ENCODE results near the gene SHBG.
"Not testable (repeated sequence)": the region's sequence is repeated elsewhere in the genome, so short reads cannot be mapped to it uniquely, and the experiment has no call there.

SHBG gene

DNA sequence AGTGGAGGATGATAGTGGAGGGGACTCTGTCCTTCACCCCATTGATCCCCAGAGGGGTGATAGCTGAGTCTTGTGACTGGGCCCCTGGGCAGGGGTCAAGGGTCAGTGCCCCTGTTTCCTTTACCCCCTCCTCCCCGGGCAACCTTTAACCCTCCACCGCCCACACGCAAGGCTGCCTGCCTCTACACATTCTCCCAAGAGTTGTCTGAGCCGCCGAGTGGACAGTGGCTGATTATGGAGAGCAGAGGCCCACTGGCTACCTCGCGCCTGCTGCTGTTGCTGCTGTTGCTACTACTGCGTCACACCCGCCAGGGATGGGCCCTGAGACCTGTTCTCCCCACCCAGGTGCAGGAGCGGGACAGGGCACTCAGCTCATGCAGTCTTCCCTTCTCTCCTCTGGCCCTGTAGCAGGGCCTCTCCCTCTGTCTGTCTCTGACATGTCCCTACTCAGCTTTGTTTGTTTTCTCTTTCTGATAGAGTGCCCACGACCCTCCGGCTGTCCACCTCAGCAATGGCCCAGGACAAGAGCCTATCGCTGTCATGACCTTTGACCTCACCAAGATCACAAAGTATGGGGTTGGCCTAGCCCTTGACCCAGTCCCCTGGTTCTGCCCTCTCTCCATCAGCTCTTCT lies at the start of gene SHBG:
Gene SHBG, plus strand, starts transcription at position 197 of the 633 bp plus-strand sequence. Its CDS starts 38 bp downstream, at position 235.
- DNase-seq (ENCODE audit: low read depth in 2 of 2), result no peak

DNA sequence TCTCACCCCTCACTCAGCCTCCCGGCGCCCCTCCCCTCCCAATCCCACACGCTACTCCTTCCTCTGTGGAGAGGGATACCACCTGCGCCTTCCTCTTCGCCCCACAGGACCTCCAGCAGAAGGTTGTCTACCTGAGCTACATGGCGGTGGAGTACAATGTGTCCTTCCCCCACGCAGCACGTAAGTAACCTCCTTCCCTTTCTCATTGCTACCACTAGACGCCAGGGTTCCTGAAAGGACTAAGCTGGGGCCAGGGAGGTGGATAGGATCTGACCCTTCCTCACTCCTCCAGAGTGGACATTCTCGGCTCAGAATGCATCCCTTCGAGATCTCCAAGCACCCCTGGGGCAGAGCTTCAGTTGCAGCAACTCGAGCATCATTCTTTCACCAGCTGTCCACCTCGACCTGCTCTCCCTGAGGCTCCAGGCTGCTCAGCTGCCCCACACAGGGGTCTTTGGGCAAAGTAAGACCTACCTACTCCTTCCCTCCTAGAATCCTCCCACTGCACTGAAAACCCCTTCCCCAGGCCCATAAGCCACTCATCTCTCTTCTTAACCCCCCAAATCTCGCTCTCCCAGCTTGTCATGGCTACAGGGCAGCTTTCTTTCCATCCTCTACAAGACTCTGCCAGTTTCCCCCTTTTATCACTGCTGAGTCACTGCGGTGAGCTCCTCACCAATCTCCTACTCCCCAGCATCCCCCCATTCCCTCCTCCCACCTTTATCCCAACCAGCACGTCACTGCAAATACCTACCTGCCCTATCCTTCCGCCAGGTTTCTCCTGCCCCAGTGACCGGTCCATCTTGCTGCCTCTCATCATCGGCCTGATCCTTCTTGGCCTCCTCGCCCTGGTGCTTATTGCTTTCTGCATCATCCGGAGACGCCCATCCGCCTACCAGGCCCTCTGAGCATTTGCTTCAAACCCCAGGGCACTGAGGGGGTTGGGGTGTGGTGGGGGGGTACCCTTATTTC lies 49.0 kb upstream of the SHBG start:
- DNase-seq (ENCODE audit: low read depth in 2 of 2), result no peak

DNA sequence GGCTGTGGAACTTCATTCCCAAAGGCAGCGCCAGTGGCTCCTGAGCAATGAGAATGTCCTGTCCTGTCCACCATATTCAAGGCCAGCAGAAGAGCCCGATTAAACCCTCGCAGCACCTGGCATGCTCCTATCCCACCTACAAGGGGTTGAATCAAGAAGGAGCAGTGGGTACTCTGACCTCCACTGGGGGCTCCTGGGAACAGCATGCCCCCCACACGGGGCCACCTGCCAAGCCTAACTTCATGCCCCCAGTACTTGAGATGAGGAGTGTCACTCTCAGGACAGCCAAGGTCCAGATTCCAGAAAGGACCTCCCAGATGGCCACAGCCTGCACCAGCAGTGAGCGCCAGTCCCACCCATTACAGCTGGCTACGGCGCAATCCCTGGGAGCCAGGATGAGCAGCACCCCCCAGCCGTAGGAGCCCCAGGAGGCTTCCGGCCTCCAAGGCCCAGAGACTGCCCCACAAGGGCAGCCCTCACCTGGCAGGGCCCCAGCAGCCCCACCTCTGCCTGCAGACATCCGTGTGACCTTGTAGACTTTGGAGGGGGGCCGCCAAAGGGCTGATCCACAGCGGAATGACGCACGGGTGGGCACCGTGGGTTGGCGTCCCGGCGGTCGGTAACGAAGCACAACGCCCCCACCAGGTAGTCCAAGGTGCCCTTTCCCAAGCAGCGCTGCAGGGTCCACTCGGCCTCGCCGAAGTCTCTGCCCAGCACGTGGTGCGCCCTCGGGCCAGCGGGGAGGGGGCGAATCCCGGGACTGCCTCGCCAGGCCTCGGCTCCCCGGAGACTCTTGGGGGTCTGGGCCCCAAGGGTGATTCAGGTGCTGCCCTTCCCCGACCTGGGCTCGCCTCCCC lies 47.3 kb upstream of the SHBG start:
- no peak for DNase-seq (ENCODE audit: low read depth in 2 of 2)

DNA sequence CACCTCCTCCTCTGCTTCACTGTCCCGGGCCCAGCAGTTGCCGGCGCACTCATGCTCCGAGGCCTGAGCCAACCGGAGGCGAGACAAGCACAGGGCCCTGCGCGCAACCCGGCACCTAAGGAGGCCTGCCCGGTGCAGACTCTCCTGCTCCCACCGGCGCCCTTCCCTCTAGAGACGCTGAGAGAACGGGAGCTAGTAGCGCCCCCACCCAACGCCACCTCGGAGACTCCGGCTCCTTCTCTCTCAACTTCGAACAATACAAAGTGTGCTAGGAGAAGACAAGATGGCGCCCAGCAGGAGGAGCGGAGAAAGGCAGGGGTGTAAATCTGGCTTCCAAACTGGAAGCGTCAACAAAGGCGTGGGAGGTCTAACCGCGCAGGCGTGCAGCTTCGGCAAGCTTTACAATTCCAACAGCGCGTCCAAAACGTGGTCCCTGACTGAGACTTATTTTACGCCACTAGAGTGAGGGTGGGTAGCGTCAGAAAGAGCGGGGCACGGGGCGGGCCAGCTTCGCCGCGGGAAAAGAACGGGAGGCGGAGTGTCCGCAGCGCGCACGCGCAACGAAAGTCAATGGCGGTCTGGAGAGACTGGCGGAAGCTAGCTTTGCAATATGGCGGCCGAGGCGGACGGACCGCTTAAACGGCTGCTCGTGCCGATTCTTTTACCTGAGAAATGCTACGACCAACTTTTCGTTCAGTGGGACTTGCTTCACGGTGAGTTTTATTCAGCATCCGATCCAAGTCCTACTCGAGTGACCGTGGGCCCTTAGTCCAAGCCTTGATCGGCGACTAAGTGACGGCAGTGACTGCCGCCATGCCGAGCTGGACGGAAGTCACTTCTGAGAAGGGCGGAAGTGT lies 46.5 kb upstream of the SHBG start, which contains the start of gene MPDU1:
Gene MPDU1, plus strand, starts transcription at position 600 of the 857 bp plus-strand sequence. Its CDS starts 11 bp downstream, at position 611.
- DNase-seq (ENCODE audit: low read depth in 2 of 2), result peak; percentile 90 to 93

DNA sequence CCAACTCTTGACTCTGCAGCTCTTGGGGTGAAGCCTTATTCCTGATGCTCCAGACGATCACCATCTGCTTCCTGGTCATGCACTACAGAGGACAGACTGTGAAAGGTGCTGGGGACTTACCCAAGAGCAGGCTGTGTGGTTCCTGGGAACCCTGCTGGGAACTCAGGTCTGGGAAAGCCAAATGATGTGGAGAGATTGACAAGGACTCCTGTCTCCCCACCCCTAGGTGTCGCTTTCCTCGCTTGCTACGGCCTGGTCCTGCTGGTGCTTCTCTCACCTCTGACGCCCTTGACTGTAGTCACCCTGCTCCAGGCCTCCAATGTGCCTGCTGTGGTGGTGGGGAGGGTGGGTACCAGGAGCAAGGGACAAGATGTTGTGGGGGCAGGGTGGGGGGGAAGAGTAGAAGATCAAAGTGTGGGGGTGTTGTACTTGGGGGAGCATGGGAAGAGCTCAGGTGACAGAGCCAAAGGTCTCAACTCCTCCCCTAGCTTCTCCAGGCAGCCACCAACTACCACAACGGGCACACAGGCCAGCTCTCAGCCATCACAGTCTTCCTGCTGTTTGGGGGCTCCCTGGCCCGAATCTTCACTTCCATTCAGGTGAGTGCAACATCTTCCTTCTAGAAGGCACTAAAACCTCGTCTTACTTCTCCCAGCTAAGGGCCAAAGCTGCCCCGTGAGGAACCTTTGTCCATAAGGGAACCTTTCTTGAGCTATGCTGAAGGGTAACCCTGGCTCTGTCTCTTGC lies 43.1 kb upstream of the SHBG start:
- DNase-seq (ENCODE audit: low read depth in 2 of 2), result no peak

- DNase-seq (ENCODE audit: low read depth in 2 of 2), result no peak
Measured at GRCh38 chr17:7587420-7588151, 42.3 kb upstream of the SHBG start.

DNA sequence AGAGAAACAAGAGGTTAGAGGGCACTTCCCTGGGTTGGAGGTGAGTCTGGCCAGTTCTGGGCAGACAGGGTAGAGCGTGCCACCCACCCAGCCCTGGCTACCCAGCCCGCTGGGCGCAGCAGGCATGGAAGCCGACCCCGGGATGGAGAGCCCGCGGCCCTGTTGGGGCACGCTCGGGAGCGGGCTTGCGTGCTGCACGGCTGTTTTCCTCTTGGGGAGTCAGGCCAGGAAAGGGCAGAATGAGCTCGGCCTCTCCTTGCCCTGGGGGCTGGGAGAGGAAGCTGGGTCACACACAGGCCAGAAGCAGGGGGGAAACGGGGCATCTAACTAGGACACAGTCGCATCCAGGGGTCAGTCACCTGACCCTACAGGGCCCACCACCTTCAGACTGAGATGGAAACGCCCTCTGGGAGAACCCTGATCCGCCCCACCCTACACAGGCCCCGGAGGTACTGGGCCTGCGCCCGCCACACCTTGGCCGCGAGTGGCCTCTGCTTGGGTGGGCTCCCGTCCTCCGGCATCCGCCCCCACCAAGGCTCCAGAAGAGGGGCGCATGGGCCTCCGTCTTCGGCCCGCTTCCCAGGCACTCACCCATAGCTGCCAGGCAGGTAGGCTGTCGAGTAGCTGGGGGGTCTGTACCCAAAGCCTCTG lies 41.3 kb upstream of the SHBG start:
- no peak for DNase-seq (ENCODE audit: low read depth in 2 of 2)

GRCh38 chr17:7589204-7589868 lies 40.6 kb upstream of the SHBG start:
- peak; percentile 49 to 60 for DNase-seq (ENCODE audit: low read depth in 2 of 2)

DNA sequence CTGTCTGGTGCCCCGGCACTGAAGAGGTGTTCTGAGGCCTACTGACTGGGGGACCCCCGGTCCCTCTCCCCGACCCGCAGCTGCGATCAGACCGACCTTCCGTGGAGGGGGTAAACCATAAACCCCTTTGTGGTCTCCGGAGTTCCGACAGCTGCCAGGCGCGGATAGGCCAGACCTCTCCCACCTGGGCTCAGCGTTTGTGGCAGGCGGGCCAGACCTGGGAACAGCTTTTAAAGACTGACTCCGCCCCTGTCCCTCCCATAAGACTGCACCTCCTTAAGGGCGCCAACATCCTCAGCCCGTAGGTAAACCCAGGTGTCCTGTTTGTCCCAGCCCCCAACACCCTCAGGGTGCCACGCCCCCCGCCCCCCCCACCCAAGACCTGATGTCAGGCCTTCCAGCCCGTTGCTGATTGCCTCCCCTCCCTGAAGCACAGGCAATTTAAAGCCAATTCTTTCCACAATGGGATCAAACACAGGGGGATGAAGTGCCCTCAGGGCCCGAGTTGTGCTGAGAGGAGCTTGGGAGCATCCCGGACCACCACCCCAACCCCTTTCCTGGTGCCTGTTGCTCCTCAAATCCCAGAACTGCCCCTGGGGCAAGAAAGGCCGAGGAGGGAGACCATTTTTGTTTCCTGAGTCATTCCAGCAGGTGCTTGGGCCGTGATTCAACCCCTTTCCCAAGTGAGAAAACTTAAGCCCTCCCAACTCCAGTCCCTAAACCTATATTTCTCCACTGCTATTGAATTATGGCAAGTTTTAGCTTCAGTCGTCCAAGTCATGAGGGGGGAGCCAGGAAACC lies 39.8 kb upstream of the SHBG start, which contains the start of gene SOX15:
Gene SOX15, minus strand, starts transcription at position 204 of the 801 bp plus-strand sequence. CDS start 418 bp downstream, outside the sequence.
- no peak for DNase-seq (ENCODE audit: low read depth in 2 of 2)

- no peak for DNase-seq (ENCODE audit: low read depth in 2 of 2)
Measured at GRCh38 chr17:7590743-7591142, 39.2 kb upstream of the SHBG start.

DNA sequence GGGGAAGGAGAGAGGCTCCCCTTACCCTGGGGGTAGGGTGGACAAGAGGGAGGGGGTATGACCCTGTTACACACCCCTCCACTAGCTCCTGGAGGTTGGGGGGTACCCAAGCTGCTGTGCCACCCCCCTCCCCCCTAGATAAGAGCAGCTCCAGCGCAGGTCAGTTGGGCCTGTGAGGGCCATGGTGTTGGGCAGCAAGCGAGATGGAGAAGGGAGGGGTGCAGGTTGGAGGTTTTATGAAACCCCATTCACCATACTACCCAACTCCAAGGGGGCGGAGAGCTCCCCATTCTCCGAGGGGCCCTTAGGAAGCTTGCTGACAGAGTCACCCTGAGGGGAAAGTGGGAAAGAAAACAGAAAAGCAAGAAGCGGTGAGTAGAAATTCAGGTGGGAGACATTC lies 38.3 kb upstream of the SHBG start:
- DNase-seq (ENCODE audit: low read depth in 2 of 2), result no peak

GRCh38 chr17:7592422-7593021 lies 37.4 kb upstream of the SHBG start:
- no peak for DNase-seq (ENCODE audit: low read depth in 2 of 2)

- no peak for DNase-seq (ENCODE audit: low read depth in 2 of 2)
Measured at GRCh38 chr17:7593296-7593695, 36.6 kb upstream of the SHBG start.

DNA sequence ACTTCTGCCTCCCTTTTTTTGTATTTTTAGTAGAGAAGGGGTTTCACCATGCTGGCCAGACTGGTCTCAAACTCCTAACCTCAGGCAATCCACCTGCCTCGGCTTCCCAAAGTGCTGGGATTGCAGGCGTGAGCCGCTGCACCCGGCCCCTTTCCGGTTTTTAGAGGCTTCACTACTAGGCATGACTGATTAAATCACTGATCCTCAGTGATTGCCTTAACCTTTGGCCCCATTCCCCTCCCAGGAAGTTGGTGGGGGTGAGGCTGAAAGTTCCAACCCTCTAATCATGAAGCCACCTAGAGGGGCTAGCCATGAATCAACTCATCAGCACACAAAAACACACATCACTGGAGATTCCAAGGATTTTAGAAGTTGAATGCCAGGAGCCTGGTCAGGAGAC lies 32.4 kb upstream of the SHBG start:
- not testable (repeated sequence) for DNase-seq (ENCODE audit: low read depth in 2 of 2)

DNA sequence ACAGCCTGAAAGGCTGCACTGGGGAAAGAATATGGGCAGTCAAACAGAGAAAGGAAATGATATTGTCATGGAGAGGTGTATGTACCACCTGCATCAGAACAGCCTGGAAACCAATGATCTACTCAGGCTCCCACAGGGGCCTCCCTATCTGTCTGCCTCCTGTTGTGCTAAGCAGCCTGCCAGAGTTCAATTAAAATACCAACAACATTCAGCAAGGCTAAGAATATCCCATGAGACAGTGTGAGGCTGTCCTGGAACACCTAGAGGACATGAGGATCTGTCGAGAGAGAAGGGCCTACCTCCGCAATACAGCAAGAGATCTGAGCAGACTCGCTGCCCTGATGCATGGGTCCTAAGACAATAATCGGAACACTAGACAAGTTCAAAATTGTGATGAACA lies 23.7 kb upstream of the SHBG start:
- no peak for DNase-seq (ENCODE audit: low read depth in 2 of 2)

DNA sequence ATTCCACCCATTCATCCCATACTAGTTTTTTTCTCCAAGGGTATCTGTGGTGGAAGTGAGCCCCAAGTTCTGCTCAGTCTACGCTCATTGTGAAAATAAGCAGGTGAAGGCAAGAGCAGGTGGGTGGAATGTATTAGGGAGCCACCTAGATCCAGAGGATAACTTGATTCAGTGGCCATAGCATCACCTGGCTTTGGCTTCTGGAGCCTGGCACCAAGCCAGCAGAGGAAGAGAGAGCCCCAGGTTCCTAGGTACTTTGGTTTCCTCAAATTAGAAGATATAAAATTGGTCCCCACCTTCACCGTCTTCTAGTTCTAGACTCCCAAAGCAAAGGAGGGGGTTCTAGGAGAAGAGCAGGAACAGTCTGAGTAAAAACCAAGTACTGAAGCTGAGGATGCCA lies 19.3 kb upstream of the SHBG start:
- no peak for DNase-seq (ENCODE audit: low read depth in 2 of 2)
